SIG-M5 treated with dmso at 0.1 percent for 504 hours (cell line): ENCODE results near the gene MTM1.

ENCODE experiments used
- DNase-seq: peaks from one replicate; lab custom pipeline; 2025; ENCODE audit not compliant: unreplicated experiment; lab: John Stamatoyannopoulos, UW

Gene MTM1

GRCh38 chrX:150602296-150602695 lies 33.9 kb downstream of the MTM1 start:
- DNase-seq: no peak

GRCh38 chrX:150602743-150603142 lies 34.3 kb downstream of the MTM1 start:
- DNase-seq: no peak

GRCh38 chrX:150605603-150606002 lies 37.2 kb downstream of the MTM1 start:
- DNase-seq: peak; percentile 15

GRCh38 chrX:150607201-150607600 lies 38.8 kb downstream of the MTM1 start:
- DNase-seq: peak; percentile 90

GRCh38 chrX:150610043-150610442 lies 41.6 kb downstream of the MTM1 start:
- DNase-seq: no peak

GRCh38 chrX:150610446-150610845 lies 42.0 kb downstream of the MTM1 start:
- no peak for DNase-seq

GRCh38 chrX:150615356-150615755 lies 46.9 kb downstream of the MTM1 start:
- DNase-seq: no peak

GRCh38 chrX:150616179-150616862 lies 47.9 kb downstream of the MTM1 start:
- peak; percentile 0 for DNase-seq

GRCh38 chrX:150616863-150617198 lies 48.4 kb downstream of the MTM1 start:
- no peak for DNase-seq

- no peak for DNase-seq
These were observed 53.2 kb downstream of the MTM1 start for GRCh38 chrX:150621652-150622051.

- no peak for DNase-seq
These were observed 55.2 kb downstream of the MTM1 start for GRCh38 chrX:150623583-150623982.

- DNase-seq: no peak
These were observed 56.7 kb downstream of the MTM1 start for GRCh38 chrX:150625097-150625496.

GRCh38 chrX:150625875-150626274 lies 57.5 kb downstream of the MTM1 start:
- no peak for DNase-seq

- no peak for DNase-seq
These were observed 59.5 kb downstream of the MTM1 start for GRCh38 chrX:150627957-150628356.

- no peak for DNase-seq
These were observed 67.5 kb downstream of the MTM1 start for GRCh38 chrX:150635952-150636351.

GRCh38 chrX:150642423-150642822 lies 74.0 kb downstream of the MTM1 start:
- no peak for DNase-seq

GRCh38 chrX:150643271-150643670 lies 74.8 kb downstream of the MTM1 start:
- DNase-seq: peak; percentile 0

- DNase-seq: no peak
These were observed 75.5 kb downstream of the MTM1 start for GRCh38 chrX:150643958-150644357.

- no peak for DNase-seq
These were observed 76.0 kb downstream of the MTM1 start for GRCh38 chrX:150644422-150644821.

GRCh38 chrX:150647331-150647730 lies 78.9 kb downstream of the MTM1 start:
- DNase-seq: no peak

- DNase-seq: no peak
These were observed 80.0 kb downstream of the MTM1 start for GRCh38 chrX:150648296-150648940.

GRCh38 chrX:150649096-150649870 lies 80.9 kb downstream of the MTM1 start:
- DNase-seq: no peak
